PC-3 (cell line): Measurements from ENCODE around the gene YKT6.

ENCODE experiments used
- EZH2 ChIP-seq: fragments of 300-600 bp; sonication (generic); IDR thresholded peaks from one replicate; pipeline ENCODE4 v1.6.1; 2017; ENCODE audit warnings: antibody characterized with exemption, mild to moderate bottlenecking, low read length; ENCODE audit not compliant: unreplicated experiment
- EZH2phosphoT487 ChIP-seq: fragments of 300-600 bp; sonication (generic); IDR thresholded peaks from 2 replicates; pipeline ENCODE4 v1.6.1; 2018; ENCODE audit warnings: mild to moderate bottlenecking, antibody characterized with exemption, low read length, borderline replicate concordance
- TF ChIP-seq, protein P1 (sequence below): fragments of 300-600 bp; sonication (generic); conservative IDR thresholded peaks from 2 replicates; pipeline ENCODE4 v1.5.1; 2017; ENCODE audit warnings: antibody characterized with exemption, low read depth, mild to moderate bottlenecking, low read length

GRCh38 chr7:44180631-44181030, 20.1 kb upstream of the YKT6 start:
- TF ChIP-seq, protein P1, sequence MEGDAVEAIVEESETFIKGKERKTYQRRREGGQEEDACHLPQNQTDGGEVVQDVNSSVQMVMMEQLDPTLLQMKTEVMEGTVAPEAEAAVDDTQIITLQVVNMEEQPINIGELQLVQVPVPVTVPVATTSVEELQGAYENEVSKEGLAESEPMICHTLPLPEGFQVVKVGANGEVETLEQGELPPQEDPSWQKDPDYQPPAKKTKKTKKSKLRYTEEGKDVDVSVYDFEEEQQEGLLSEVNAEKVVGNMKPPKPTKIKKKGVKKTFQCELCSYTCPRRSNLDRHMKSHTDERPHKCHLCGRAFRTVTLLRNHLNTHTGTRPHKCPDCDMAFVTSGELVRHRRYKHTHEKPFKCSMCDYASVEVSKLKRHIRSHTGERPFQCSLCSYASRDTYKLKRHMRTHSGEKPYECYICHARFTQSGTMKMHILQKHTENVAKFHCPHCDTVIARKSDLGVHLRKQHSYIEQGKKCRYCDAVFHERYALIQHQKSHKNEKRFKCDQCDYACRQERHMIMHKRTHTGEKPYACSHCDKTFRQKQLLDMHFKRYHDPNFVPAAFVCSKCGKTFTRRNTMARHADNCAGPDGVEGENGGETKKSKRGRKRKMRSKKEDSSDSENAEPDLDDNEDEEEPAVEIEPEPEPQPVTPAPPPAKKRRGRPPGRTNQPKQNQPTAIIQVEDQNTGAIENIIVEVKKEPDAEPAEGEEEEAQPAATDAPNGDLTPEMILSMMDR: no peak
- TF ChIP-seq EZH2: no peak
- no peak for TF ChIP-seq EZH2phosphoT487
